Bladder microvascular endothelial cell (primary cell): Measurements from ENCODE around the gene WFDC6. TPM values are rescaled to one million over a fixed set of nuclear protein-coding genes. Genes with fewer than 3 reads are reported as not detected.

Experiments used
- total RNA-seq: library from RNA; depleted of rRNA; stranded (reverse); fragments of >200 nt; gene quantifications from 2 replicates; pipeline ENCODE4 v1.2.3, GENCODE V29; 2014

WFDC6 gene
- not detected in 2 replicates for total RNA-seq

DNA sequence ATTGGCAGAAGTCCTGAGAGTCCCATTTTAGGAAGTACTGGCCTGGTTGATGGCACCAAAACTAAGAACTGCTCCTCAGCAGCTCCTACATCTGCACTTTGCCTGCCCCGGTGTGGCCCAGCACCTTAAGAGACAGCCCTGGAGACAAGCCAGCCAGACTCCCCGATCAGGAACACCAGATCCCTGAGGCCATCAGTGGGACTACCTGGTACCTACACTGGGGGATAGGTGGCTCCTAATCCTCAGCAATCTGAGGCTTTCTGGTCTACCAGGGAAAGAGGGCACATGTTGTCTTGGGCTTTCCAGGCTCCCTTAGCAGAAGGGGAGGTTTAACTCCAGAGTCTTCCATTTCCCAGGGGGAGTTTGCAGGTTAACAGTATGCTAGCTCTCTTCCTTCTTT lies at the start of gene WFDC6:
WFDC6 (minus strand) TSS at position 101 of the 400 bp plus-strand sequence; CDS start at position 26, 75 bp downstream.

DNA sequence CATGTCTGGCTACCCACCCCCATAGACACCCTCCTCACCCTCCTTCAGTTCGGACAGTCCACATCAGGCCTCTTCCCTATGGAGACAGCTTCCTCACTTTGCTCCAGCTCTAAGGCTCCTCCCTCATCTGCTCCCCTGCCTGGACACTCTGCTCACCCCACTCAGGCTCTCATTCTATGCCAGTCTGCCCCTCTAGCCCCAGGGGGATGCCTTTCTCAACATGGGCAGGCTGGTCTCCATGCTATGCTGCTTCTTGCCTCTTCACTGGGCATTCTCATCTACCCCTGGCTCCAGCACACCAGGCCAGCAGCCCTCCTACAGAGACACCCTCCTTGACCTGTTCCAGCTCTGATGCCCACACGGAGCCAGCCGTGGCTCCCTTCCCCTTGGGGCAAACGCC lies 39.9 kb upstream of the WFDC6 start, which contains the start of gene WFDC8:
WFDC8 (minus strand) TSS at position 101 of the 400 bp plus-strand sequence; CDS start at position 64, 37 bp downstream.

DNA sequence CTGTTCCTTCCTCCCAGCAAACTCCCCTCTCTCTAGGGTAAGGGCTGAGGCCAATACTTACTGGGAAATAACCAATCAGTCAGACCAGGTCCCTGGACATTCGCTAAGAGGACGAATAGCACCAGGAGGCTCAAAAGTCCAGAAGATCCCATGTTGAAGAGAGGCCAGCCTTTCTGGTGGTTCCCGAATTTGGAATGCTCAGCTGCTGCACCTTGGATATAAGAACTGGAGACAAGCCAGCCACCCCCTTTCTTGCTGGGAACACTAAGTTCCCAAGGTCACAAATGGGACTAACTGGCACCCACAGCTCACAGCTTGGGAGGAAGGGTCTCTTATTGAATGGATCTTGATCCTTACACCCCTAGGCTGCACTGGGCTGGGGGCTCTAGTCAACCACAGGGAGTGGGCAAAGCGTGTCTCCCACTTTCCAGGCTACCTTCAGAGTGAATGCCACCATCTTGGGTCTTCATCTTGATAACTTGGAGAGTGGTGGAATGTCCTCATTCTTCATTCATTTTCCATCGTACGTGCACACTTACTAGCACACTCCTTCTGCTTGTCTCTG lies 8.0 kb upstream of the WFDC6 start, which contains the start of gene EPPIN:
EPPIN (minus strand) TSS at position 196 of the 565 bp plus-strand sequence; CDS start at position 152, 44 bp downstream.

GRCh38 chr20:45515147-45515913 lies 24.0 kb downstream of the WFDC6 start, which contains the start of gene SPINT3:
TSS of gene SPINT3 (minus strand) at chr20:45515622. CDS start at chr20:45515608, 14 bp downstream.

Other genes starting within 250 kb of the WFDC6 start
- gene RBPJL, start 232.6 kb downstream of the WFDC6 start, total RNA-seq, result not detected in 2 replicates
- 0.06 TPM in 1 of 2 replicates, not detected in the other for gene MATN4, start 231.2 kb downstream of the WFDC6 start, total RNA-seq
- gene SDC4, start 191.1 kb downstream of the WFDC6 start, total RNA-seq, result 12.6 and 88.2 TPM in 2 replicates
- 9.9 and 24.1 TPM in 2 replicates for gene SYS1, start 176.3 kb downstream of the WFDC6 start, total RNA-seq
- not detected in 2 replicates for gene TP53TG5, start 161.2 kb downstream of the WFDC6 start, total RNA-seq
- 1.5 and 6.1 TPM in 2 replicates for gene DBNDD2, start 131.2 kb downstream of the WFDC6 start, total RNA-seq
- gene PIGT, start 123.3 kb downstream of the WFDC6 start, total RNA-seq, result 13.0 and 30.6 TPM in 2 replicates
- gene WFDC2, start 69.7 kb downstream of the WFDC6 start, total RNA-seq, result not detected in 2 replicates
- not detected in 2 replicates for gene SPINT3, start 23.9 kb downstream of the WFDC6 start, total RNA-seq
- gene EPPIN, start 7.9 kb upstream of the WFDC6 start, total RNA-seq, result not detected in 2 replicates
- not detected in 2 replicates for gene WFDC8, start 39.8 kb upstream of the WFDC6 start, total RNA-seq
- gene WFDC10A, start 90.3 kb upstream of the WFDC6 start, total RNA-seq, result not detected in 2 replicates
- not detected in 2 replicates for gene WFDC9, start 91.8 kb upstream of the WFDC6 start, total RNA-seq
- not detected in 2 replicates for gene WFDC11, start 130.8 kb upstream of the WFDC6 start, total RNA-seq
- not detected in 2 replicates for gene WFDC13, start 162.6 kb upstream of the WFDC6 start, total RNA-seq
- not detected in 2 replicates for gene WFDC10B, start 165.5 kb upstream of the WFDC6 start, total RNA-seq
- gene SPINT4, start 182.9 kb upstream of the WFDC6 start, total RNA-seq, result not detected in 2 replicates